ENCODE data around the gene IBA57.

GRCh38 chr1:228161866-228162265, 3.7 kb upstream of the IBA57 start:
- TF ChIP-seq CTCF (IDR thresholded peaks at IDR 0.05) (no peak), FOXM1 (IDR thresholded peaks at IDR 0.05; ENCODE audit: low read depth) (no peak)
